Bronchial smooth muscle cell (primary cell): ENCODE data around the gene LRIG3. TPM values are rescaled to one million over a fixed set of nuclear protein-coding genes. Genes with fewer than 3 reads are reported as not detected.

Source experiments
- total RNA-seq: library from RNA; depleted of rRNA; stranded (reverse); fragments of >200 nt; gene quantifications from 2 replicates; pipeline ENCODE4 v1.2.1, GENCODE V29; 2014

Gene LRIG3
- 89.3 and 135 TPM in 2 replicates for total RNA-seq

GRCh38 chr12:58920102-58920960 is at the start of gene LRIG3:
LRIG3 (minus strand) TSS chr12:58920504; CDS start chr12:58920235, 269 bp downstream.

